Subcutaneous adipose tissue (tissue), 4 donors: ENCODE results near the gene CCR9. TPM values are rescaled to one million over a fixed set of nuclear protein-coding genes. Genes with fewer than 3 reads are reported as not detected.

ENCODE experiments used
- total RNA-seq, 4 donors: library from RNA; depleted of rRNA; stranded (reverse); fragments of >200 nt; gene quantifications; one replicate each; pipeline ENCODE4 v1.1.0, GENCODE V29; 2016
- TF ChIP-seq, protein P1 (sequence below): fragments of 450-650 bp; IDR thresholded peaks from one replicate; pipeline ENCODE4 v1.5.1; 2016; ENCODE audit warnings: low read depth, mild to moderate bottlenecking, control low read depth, antibody characterized with exemption, moderate library complexity

The CCR9 gene
- total RNA-seq, 4 donors from 2014 or later = not detected

- TF ChIP-seq, protein P1, sequence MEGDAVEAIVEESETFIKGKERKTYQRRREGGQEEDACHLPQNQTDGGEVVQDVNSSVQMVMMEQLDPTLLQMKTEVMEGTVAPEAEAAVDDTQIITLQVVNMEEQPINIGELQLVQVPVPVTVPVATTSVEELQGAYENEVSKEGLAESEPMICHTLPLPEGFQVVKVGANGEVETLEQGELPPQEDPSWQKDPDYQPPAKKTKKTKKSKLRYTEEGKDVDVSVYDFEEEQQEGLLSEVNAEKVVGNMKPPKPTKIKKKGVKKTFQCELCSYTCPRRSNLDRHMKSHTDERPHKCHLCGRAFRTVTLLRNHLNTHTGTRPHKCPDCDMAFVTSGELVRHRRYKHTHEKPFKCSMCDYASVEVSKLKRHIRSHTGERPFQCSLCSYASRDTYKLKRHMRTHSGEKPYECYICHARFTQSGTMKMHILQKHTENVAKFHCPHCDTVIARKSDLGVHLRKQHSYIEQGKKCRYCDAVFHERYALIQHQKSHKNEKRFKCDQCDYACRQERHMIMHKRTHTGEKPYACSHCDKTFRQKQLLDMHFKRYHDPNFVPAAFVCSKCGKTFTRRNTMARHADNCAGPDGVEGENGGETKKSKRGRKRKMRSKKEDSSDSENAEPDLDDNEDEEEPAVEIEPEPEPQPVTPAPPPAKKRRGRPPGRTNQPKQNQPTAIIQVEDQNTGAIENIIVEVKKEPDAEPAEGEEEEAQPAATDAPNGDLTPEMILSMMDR = no peak
Measured at GRCh38 chr3:45921158-45922038, 35.1 kb downstream of the CCR9 start.

DNA sequence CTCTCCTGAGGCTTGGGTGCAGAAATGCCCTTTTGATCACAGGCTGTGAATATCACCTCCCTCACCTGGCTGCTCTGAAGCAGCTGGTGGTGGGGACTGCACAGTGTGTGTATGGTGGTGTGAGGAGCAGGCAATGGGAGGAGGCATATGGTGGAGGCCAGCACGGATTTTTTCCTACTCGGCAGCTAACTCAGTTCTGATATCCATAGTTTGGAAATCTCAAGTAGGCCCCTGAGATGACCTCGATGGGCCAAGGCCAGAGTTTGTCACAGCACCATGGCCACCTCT lies 35.6 kb downstream of the CCR9 start:
- TF ChIP-seq, protein P1 = no peak

DNA sequence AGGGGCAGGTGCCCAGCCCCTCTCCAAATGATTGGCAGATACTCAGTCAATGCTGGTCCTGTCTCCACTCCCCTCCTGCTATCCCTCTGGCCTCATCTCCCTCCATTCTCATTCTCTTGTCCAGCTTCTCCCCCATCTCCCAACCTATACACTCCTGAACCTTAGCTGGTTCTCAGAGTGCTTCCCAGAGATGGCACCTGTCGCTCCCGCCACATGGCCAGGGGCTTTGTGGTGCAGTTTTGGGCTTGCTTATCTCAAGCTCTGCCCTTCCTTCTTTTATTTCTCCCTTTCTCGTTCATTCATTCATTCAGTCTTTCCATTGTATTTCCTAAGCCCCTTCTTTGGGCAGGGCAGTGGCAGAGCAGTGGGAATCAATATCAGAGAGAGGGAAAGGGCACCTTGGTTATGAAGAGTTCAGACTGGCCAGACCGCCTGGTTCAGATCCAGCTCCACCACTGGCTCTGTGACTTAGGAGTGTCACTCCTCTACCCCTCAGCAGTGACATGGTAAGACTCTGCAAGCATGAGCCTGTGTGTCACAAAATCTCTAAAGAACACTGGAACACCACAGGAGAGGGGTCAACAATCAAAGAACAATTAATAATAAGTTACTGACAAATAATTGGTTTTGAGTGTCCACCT lies 36.7 kb downstream of the CCR9 start:
- TF ChIP-seq, protein P1 = no peak

- TF ChIP-seq, protein P1 = no peak
Measured at GRCh38 chr3:45923755-45924154, 37.4 kb downstream of the CCR9 start.

DNA sequence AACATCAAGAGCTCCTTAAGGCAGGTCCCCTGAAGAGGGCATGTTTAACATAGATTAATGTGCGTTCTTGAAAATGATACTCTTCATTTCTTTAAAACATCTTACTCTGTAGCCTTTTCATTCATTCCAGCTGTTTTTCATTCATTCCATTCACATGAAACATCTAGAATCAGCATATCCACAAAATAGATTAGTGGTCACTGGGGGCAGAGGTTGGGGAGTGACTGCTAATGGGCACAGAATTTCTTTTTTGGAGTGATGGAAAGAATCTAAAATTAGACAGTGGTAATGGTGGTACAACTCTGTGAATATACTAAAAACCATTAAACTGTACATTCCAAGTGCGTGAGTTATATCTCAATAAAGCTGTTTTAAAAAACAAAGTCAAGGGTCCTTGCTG lies 41.5 kb downstream of the CCR9 start:
- TF ChIP-seq, protein P1 = no peak

DNA sequence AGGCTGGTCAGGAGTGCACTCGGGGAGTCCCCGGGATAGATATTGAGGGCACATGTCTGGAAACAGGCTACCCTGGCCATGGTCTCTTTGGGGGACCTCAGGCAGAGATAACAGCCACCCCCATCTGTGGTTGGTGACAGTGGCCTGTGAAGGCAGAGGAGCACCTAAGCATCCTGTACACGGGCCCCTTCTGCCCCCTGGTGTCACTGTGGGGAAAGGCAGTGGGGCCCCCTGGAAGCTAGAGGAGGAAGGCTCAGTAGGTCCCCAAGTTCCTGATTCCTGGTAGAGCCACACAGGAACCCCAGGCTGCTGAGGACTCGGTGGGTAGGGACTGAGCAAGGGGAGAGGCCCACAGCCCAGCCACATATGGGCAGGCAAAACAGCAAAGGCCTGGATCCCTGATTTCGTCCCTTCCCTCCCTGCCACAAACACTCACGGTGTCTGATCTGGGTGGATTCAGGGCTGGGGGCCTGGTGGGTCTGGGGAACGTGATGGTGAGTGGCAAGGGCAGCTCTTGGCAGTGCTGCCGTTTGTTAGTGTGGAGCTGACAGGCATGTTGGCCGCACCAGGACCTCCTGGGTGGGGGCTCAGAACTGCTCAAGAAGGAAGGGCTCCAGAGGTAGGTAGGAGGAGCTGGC lies 42.8 kb downstream of the CCR9 start:
- TF ChIP-seq, protein P1 = no peak

DNA sequence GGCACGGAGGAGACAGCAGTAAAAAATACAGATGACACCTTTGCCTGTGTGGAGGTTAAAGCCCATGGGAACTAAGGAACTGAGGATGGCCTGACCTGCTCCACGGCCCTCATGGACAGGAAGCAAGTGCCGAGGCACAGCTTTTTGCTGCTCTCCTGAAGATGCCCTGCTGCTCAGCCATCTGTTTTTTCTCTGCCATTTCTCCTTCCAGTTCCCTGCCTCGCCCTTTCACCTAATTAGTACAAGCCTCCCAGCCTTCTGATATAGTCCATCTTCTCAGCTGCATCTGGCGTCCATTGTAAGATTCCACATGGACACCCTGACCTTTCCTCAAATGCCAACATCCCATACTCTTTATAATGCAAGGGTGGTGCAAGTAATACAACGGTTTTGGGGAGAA lies 45.2 kb downstream of the CCR9 start:
- TF ChIP-seq, protein P1 = no peak
